Neural progenitor cell (in vitro differentiated cells): ENCODE results near the gene PROSER2.

Source experiments
- EZH2 ChIP-seq: fragments of 200-600 bp; sonication (generic); IDR thresholded peaks from 2 replicates; pipeline ENCODE4 v1.6.1; 2017; ENCODE audit warnings: antibody characterized with exemption, mild to moderate bottlenecking, moderate library complexity
- EZH2phosphoT487 ChIP-seq: fragments of 200-600 bp; sonication (generic); IDR thresholded peaks from 2 replicates; pipeline ENCODE4 v1.6.1; 2017; ENCODE audit warnings: antibody characterized with exemption
- TF ChIP-seq, protein P1 (sequence below): fragments of 200-600 bp; sonication (generic); IDR thresholded peaks from 2 replicates; pipeline ENCODE4 v1.5.1; 2017; ENCODE audit warnings: antibody characterized with exemption, mild to moderate bottlenecking

DNA sequence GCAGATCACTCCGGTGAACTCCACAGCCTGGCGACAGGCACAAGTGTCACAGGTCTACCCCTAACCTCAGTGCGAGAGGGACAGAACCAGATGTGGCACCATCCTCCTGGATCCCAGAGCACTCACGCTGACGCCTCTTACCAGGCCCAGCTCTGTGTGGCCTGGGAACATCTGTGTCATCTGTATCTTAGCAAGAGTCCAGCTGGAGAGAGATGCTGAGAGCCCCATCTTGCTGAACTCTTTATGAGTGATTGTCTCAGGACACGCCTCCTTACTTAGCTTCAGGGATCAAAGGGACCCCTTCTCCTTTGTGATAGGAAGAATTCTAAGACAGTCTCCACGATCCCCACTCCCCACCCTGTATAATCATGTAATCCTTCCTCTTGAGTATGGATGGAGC is 10.0 kb upstream of the PROSER2 start:
- TF ChIP-seq, protein P1, sequence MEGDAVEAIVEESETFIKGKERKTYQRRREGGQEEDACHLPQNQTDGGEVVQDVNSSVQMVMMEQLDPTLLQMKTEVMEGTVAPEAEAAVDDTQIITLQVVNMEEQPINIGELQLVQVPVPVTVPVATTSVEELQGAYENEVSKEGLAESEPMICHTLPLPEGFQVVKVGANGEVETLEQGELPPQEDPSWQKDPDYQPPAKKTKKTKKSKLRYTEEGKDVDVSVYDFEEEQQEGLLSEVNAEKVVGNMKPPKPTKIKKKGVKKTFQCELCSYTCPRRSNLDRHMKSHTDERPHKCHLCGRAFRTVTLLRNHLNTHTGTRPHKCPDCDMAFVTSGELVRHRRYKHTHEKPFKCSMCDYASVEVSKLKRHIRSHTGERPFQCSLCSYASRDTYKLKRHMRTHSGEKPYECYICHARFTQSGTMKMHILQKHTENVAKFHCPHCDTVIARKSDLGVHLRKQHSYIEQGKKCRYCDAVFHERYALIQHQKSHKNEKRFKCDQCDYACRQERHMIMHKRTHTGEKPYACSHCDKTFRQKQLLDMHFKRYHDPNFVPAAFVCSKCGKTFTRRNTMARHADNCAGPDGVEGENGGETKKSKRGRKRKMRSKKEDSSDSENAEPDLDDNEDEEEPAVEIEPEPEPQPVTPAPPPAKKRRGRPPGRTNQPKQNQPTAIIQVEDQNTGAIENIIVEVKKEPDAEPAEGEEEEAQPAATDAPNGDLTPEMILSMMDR, result no peak
- TF ChIP-seq EZH2phosphoT487 (no peak), EZH2 (no peak)
